Erythroblast (primary cell): ENCODE data around the gene BPIFA1.

Source experiments
- GATA1 ChIP-seq: IDR thresholded peaks from 2 replicates; pipeline ENCODE4 v1.6.1; 2011; ENCODE audit warnings: low read depth, mild to moderate bottlenecking, control low read depth, low read length, moderate library complexity
- POLR2A ChIP-seq: IDR thresholded peaks from 2 replicates; pipeline ENCODE4 v1.6.1; 2011; ENCODE audit warnings: mild to moderate bottlenecking, low read length

- TF ChIP-seq POLR2A, result no peak
- TF ChIP-seq GATA1, result no peak
Observed at GRCh38 chr20:33232486-33233072, 3.2 kb upstream of the BPIFA1 start.
